ENCODE data around the gene GNB1L.

DNA sequence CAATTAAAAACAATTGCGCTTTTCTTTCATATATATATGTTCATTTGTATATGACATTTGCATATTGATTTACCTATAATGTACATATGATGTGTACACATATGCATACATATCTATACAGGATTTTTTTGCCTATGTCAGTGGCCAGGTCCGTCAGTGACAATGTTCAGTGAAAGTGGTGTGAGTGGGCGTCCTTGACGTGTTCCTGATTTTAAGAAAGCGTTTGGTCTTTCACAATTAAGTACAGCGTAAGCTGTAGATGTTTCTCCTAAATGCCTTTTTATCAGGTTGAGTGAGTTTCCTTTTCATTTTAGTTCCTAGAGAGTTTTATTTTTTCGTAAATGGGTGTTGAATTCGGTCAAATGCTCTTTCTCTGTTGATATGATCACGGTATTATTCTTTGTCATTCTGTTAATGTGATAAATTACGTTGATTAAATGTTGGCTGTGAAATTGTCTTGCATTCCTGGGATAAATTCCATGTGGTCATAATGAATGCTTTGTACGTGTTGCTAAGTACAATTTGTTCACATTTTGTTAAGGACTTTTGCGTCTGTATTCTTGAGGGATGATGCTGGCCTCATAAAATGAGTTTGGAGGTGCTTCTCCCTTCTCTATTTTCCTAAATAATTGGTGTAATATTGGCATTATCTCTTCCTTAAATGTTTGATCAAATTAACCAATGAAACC lies 10.6 kb upstream of the GNB1L start:
- no peak for TF ChIP-seq EZH2 (IDR thresholded peaks at IDR 0.05; ENCODE audit: low read depth)
- TF ChIP-seq, protein P1, sequence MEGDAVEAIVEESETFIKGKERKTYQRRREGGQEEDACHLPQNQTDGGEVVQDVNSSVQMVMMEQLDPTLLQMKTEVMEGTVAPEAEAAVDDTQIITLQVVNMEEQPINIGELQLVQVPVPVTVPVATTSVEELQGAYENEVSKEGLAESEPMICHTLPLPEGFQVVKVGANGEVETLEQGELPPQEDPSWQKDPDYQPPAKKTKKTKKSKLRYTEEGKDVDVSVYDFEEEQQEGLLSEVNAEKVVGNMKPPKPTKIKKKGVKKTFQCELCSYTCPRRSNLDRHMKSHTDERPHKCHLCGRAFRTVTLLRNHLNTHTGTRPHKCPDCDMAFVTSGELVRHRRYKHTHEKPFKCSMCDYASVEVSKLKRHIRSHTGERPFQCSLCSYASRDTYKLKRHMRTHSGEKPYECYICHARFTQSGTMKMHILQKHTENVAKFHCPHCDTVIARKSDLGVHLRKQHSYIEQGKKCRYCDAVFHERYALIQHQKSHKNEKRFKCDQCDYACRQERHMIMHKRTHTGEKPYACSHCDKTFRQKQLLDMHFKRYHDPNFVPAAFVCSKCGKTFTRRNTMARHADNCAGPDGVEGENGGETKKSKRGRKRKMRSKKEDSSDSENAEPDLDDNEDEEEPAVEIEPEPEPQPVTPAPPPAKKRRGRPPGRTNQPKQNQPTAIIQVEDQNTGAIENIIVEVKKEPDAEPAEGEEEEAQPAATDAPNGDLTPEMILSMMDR (conservative IDR thresholded peaks at IDR 0.05) = no peak
